Anterior cingulate cortex (tissue), 58 donors: Measurements from ENCODE around the gene TMEM63A.
A peak's percentile ranks its signal among the peaks of the same experiment; 100 is the strongest.

ENCODE experiments used
- DNase-seq, 58 donors: peaks; one replicate each; lab custom pipeline; 2025; lab: John Stamatoyannopoulos, UW

TMEM63A gene

GRCh38 chr1:225911191-225912130 lies 29.3 kb upstream of the TMEM63A start:
- DNase-seq, result peak in 31 of 58 donors; percentile 6 to 56 (median 29)

DNA sequence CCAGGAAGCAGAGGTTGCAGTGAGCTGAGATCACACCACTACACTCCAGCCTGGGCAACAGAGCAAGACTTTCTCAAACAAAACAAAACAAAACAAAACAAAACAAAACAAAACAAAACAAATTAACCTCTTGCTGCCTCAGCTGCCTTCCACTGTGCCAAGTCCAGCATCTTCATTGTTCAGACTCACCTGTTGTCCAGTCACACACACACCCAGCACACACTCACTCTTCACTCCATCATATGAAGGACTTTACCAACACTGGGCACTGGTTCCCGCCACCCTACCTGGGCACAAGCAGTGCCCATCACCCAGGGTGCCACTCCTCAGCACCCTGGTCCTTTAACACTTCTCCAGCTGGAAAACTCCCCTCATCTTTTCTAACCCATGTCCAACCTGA lies 27.3 kb upstream of the TMEM63A start:
- no peak for DNase-seq

DNA sequence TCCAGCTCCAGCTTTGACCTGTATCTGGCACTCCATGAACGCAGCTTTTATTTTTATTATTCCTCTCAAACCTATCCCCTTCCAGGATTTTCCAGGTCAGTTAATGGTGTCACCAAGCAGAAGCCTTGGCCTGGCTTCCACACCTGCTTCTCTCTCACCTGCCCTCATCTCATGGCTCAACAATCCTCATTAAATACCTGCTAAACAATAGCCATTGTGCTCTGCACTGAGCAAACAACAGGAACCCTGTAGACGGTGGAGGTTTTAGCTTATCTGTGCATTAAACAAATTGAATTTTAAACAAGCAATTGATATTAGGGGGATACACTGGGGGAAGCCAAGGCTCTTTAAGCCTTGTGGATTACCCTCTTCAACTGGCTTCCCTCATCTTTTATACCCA lies 26.6 kb upstream of the TMEM63A start:
- DNase-seq, result no peak

DNA sequence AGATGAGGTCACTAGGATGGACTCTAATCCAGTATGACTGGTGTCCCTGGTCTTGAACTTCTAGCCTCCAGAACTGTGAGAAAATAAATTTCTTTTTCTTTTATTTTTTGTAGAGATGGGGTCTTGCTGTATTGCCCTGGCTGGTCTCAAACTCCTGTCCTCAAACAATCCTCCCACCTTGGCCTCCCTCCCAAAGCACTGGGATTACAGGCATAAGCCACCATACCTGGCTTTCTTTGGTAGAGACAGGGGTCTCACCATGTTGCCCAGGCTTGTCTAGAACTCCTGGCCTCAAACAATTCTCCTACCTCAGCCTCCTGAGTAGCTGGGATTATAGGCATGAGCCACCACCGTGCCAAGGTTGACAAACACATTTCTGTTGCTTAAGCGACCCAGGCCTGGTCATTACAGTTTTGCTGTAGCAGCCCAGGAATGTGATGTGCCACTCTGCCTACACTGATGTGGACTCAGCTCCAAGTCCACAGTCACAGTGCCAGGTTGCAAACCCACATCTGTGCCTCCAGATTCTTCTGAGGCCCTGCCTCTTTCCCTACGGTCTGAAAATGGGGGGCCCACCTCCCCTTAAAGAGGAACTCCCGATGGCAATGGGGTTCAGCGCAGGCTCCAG lies 25.9 kb upstream of the TMEM63A start:
- no peak for DNase-seq

- no peak for DNase-seq
These were observed 25.2 kb upstream of the TMEM63A start for GRCh38 chr1:225907341-225907740.

DNA sequence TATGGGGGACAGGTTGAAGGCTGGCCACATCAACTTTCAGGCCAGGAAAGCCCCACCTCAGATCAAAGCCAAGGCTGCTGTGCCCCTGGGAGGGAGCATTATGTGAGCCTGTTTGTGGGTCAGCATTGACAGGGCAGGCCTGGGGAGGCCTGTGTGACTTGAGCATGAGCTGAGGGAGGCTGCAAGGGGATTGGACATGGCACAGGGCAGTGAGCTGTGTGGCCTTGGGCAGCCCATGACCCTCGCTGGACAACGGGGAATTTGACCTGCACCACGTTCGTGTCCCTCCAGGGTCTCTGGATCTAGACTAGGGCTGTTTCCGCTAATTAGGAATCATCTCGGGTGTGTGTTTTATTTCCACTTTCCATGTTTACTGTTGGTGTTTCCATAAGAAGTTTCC lies 24.3 kb upstream of the TMEM63A start:
- DNase-seq, result no peak

- DNase-seq, result no peak
These were observed 21.4 kb upstream of the TMEM63A start for GRCh38 chr1:225903623-225904022.

DNA sequence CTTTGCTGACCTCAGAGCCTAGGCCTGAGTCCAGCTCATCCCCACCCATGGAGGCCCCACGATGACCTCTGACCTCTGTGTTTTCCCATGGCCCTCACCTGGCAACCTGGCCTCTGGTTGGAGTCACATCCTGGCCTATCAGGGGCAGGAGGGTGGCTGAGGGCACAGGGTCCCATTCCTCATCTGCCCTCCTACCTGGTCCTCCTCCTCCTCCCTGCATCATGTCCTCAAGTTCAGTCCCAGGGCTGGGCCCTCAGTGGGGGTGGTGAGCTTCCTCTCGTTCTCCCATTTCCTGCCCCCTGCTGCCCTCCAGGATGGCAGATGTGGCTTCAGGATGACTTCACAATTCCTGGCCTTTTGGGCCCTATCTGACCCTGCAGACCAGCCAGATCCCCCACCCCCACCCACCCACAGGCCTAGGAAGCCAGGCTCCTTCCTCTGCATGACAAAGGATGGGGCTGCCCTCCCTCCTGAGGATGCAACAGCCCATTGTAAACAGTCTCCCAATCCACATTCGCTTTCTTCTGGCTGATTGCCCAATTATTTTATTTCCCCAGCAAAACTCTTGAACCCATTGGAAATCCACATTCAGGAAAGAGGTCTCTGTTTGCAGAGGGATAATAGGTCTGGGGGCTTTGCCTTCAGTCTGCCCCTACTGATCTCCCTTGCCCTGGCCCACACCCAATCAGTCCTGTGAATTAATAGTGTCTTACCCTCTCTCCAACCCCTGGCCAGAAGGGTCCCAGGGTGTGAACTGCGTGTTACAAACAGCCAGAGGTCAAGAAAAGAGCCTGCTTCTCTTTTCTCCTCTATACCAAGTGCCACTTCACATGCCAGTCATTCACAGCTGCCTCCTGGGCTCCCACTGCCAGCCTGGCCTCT lies 17.1 kb upstream of the TMEM63A start:
- no peak for DNase-seq

- no peak for DNase-seq
These were observed 15.7 kb upstream of the TMEM63A start for GRCh38 chr1:225897595-225898514.

- no peak for DNase-seq
These were observed 14.9 kb upstream of the TMEM63A start for GRCh38 chr1:225896937-225897549.

- no peak for DNase-seq
These were observed 14.3 kb upstream of the TMEM63A start for GRCh38 chr1:225896494-225896893.

DNA sequence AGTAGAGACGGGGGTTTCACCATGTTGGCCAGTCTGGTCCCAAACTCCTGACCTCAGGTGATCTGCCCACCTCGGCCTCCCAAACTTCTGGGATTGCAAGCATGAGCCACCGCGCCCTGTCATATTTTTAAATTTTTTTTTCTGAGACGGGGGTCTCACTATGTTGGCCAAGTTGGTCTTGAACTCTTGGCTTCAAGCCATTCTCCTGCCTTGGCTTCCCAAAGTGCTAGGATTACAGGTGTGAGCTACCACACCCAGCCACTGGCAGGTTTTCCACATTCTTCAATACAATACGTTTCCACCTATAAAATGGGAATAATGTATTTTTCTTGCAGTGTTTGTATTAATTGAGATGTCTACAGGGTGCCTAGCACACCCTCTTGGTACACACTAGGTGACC lies 10.1 kb upstream of the TMEM63A start:
- DNase-seq, result no peak

DNA sequence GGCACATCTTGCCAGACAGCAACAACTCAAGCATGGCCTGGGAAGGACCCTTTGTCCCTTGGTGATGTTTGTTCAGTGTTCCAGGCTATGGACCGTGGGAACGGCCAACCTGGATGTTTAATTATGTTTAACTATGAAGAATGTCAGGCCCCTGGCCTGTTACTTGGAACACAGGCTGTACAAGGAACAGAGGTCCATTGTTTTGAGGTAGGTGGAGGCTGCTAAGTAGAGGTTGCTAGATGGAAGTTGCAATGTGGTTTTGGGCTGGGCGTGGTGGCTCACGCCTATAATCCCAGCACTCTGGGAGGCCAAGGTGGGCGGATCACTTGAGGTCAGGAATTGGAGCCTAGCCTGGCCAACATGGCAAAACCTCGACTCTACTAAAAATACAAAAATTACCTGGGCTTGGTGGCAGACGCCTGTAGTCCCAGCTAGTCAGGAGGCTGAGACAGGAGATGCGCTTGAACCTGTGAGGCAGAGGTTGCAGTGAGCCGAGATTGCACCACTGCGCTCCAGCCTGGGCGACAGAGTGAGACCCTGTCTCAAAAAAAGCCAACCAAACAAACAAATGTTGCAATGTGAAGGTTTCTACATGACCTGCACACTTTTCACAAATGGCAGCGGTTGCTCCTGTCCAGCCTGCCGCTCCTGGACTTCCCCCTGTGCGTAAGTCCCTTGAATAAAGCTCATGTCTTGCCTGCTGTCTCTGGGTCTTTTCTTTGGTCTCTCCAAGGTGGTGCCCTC lies 9.2 kb upstream of the TMEM63A start:
- no peak for DNase-seq

DNA sequence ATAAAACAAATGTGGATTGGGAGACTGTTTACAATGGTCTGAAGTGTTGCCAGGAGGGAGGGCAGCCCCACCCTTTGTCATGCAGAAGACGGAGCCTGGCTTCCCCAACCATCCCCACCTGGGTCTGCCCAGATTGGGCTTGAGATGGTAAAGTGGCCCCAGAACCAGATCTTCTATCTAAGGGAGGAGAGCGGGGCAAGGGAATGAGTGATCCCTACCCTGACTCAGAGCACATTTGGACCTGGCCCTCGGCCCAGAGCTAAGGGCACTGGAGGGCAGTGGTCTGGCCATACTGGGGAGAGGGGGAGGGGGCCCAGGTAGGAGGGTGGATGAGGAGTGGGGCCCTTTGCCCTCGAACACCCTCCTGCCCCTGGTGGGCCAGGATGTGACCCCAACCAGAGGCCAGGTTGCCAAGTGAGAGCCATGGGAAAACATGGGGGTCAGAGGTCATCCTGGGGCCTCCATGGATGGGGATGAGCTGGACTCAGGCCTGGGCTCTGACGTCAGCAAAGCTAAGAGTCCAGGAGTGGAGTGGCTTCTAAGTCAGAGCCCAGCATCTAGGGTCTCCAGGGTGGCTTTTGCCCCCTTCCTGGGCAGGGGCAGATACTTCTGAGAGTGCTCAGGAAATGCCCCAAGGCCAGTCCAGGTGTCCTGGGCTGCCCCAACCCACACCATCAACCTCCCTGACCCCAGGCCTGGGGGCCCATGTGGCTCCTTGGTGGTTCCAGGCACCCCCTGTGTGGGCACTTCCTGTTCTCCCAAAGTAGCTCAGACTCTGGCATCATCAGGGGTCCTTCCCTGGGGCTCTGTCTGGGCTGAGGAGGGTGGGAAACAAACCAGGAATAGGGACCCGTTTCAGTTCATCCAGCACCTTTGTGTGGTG lies 8.4 kb upstream of the TMEM63A start:
- DNase-seq, result no peak

DNA sequence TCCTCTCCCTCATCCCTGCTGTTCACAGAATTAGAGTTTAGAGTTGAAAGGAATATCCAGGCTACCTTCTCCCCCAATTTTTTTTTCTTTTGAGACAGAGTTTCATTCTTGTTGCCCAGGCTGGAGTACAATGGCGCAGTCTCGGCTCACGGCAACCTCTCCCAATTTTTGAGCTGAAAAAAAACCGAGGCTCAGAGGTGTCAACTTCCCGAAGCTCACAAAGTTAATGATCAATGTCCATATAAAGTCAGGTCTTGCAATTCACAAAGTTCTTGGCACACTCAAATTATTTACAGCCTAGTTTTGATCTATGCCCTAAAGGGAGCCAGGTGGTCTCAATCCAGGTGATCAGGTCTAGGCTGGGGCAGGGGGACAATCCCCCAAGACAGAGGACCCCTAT lies 7.6 kb upstream of the TMEM63A start:
- no peak for DNase-seq

DNA sequence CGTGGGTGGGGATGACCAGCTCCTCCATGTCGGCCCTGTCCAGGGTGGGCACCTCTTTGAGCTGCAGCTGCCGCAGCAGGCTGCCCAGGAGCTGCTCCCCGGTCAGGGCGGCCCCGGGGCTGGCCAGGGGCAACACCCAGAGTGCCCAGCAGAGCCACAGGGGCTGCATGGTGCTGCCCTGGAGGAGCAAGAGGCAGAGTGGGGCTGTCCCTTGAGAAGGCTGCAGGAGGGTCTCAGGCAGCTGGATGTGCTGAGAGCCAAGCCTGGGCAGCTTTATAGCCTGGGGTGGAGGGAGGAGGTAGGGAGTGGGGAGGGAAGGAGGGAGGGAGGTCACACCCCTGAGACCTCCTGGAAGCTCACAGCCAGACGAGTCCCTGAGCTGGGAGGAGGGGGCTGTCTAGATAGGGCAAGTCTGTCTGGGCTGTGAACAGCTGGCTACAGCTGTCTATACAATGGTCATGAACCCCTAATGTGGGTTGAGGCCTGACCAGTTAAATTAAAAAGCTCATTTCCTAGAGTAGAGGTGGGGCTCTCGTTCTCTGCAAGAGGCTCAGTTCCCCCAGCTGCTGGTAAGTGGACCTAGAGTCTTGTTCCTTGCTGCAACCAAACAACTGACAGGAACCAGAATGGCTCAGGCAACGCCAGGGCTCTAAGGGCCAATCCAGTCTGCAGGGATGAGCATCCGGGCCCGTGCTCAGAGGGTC lies 6.9 kb upstream of the TMEM63A start, which contains the start of gene LEFTY1:
LEFTY1 (minus strand) TSS at position 249 of the 704 bp plus-strand sequence; CDS start at position 169, 80 bp downstream.
- DNase-seq, result no peak
